ENCODE data around the gene CD300A. TPM values are rescaled to one million over a fixed set of nuclear protein-coding genes. Genes with fewer than 3 reads are reported as not detected.

Gene CD300A
- polyA plus RNA-seq, 1 donor (not counting 4 experiments of a cell fraction or from before 2014, with no cell fraction given): 0.07 TPM

DNA sequence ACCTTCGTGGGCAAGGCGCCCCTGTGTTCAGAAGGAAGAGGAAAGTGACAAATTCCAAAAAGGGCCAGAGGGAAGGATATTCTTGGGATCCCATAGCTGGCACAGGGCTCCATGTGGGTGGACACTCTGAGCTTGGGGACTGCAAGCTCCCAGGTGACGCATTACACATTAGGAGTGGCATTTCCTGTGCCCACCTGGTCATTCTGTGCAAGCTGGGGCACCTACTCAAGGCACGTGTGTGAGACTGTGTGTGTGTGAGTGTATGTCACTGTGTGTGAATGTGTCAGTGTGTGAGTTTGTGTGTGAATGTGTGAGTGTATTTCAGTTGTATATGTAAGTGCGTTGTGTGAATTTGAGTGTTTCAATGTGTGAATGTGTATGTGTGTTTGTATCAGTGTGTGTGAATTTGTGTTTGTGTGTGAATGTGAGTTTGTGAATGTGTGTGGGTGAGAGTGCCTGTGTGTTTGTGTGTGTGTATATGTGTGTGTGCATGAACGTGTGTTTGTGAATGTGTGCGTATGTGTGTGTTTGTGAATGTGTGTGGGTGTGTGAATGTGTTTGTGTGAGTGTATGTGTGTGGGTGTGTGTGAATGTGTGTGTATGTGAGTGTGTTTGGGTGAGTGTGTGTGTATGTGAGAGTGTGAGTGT lies 1.6 kb upstream of the CD300A start:
- DNase-seq (ENCODE audit: low read depth, low spot score) (no peak), FAIRE-seq (no peak)
- Histone ChIP-seq H4K20me1 (ENCODE audit: control insufficient read depth, extremely low read depth, insufficient read depth, low read length) (no peaks in the 10 kb centered on the region), H3K27me3 (ENCODE audit: control insufficient read depth, extremely low read depth, insufficient read depth, low read length) (peaks cover 12% of the 10 kb centered on the region), H3K79me2 (ENCODE audit: control insufficient read depth, insufficient read depth, low read length) (no peaks in the 10 kb centered on the region), H3K4me2 (ENCODE audit: control insufficient read depth, extremely low read depth, insufficient read depth, low read depth, low read length) (no peak overlapping the region), H3K9me1 (ENCODE audit: control insufficient read depth, extremely low read depth, insufficient read depth, low read length) (no peaks in the 10 kb centered on the region), H3K9ac (ENCODE audit: control insufficient read depth, extremely low read depth, insufficient read depth, low read length) (no peak overlapping the region), H3K36me3 (ENCODE audit: control insufficient read depth in 2 of 2, extremely low read depth in 1 of 2, insufficient read depth in 2 of 2, low read length in 2 of 2) (no peaks in the 10 kb centered on the region), H3K4me3 (ENCODE audit: control insufficient read depth in 2 of 3, extremely low read depth in 1 of 3, insufficient read depth in 2 of 3, low read depth in 1 of 3, low read length in 3 of 3) (no peak overlapping the region), H2AFZ (ENCODE audit: control insufficient read depth, low read length) (no peak overlapping the region), H3K4me1 (ENCODE audit: control insufficient read depth, extremely low read depth, insufficient read depth, low read length) (no peaks in the 10 kb centered on the region), H3K27ac (ENCODE audit: control insufficient read depth, insufficient read depth, low read length) (no peak overlapping the region), H3K9me3 (ENCODE audit: control insufficient read depth, low read depth, low read length) (no peaks in the 10 kb centered on the region)
- dilution Hi-C loops (cut with MboI; ENCODE audit: extremely low pct_ligation_motif_present, low sequenced_read_pairs): no loop called here
- TF ChIP-seq, protein P1, sequence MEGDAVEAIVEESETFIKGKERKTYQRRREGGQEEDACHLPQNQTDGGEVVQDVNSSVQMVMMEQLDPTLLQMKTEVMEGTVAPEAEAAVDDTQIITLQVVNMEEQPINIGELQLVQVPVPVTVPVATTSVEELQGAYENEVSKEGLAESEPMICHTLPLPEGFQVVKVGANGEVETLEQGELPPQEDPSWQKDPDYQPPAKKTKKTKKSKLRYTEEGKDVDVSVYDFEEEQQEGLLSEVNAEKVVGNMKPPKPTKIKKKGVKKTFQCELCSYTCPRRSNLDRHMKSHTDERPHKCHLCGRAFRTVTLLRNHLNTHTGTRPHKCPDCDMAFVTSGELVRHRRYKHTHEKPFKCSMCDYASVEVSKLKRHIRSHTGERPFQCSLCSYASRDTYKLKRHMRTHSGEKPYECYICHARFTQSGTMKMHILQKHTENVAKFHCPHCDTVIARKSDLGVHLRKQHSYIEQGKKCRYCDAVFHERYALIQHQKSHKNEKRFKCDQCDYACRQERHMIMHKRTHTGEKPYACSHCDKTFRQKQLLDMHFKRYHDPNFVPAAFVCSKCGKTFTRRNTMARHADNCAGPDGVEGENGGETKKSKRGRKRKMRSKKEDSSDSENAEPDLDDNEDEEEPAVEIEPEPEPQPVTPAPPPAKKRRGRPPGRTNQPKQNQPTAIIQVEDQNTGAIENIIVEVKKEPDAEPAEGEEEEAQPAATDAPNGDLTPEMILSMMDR (optimal IDR thresholded peaks at IDR 0.05 in 1 of 3, IDR thresholded peaks at IDR 0.05 in 1 of 3, conservative IDR thresholded peaks at IDR 0.05 in 1 of 3; ENCODE audit: extremely low read depth in 1 of 3, insufficient read depth in 2 of 3, low read length in 3 of 3): no peak
- no peak for TF ChIP-seq EZH2 (IDR thresholded peaks at IDR 0.05; ENCODE audit: low read length)

DNA sequence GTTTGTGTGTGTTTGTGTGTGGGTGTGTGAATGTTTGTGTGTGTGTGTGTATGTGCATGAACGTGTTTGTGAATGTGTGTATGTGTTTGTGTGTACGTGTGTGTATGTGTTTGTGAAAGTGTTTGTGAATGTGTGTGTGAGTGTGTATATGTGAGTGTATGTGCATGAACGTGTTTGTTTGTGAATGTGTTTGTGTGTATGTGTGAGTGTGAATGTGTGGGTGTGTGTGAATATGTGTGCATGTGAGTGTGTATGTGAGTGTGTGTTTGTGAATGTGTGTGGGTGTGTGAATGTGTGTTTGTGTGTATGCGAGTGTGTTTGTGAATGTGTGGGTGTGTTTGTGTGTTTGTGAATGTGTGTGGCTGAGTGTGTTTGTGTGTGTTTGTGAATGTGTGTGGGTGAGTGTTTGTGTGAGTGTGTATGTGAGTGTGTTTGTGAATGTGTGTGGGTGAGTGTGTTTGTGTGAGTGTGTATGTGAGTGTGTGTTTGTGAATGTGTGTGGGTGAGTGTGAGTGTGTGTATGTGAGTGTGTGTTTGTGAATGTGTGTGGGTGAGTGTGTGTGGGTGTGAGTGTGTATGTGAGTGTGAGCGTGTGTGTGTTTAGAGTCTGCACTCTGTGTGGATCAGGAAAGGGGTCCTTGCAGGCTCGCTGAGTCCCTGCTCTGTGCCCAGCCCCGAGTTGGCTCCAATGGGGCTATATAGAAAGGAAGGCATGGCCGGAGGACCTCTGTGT lies 890 bp upstream of the CD300A start:
- no peak overlapping the region for H3K27ac ChIP-seq (ENCODE audit: control insufficient read depth, insufficient read depth, low read length)
- dilution Hi-C loops (cut with MboI; ENCODE audit: extremely low pct_ligation_motif_present, low sequenced_read_pairs): no loop called here
- FAIRE-seq: peak; percentile 62

More for the DNA sequence above, 890 bp upstream of the CD300A start:
- Histone ChIP-seq H3K4me3 (ENCODE audit: control insufficient read depth in 2 of 3, extremely low read depth in 1 of 3, insufficient read depth in 2 of 3, low read depth in 1 of 3, low read length in 3 of 3) (no peak overlapping the region), H3K9me3 (ENCODE audit: control insufficient read depth, low read depth, low read length) (no peaks in the 10 kb centered on the region), H3K4me1 (ENCODE audit: control insufficient read depth, extremely low read depth, insufficient read depth, low read length) (no peaks in the 10 kb centered on the region), H3K9me1 (ENCODE audit: control insufficient read depth, extremely low read depth, insufficient read depth, low read length) (no peaks in the 10 kb centered on the region), H3K4me2 (ENCODE audit: control insufficient read depth, extremely low read depth, insufficient read depth, low read depth, low read length) (no peak overlapping the region), H3K27me3 (ENCODE audit: control insufficient read depth, extremely low read depth, insufficient read depth, low read length) (peaks cover 12% of the 10 kb centered on the region), H4K20me1 (ENCODE audit: control insufficient read depth, extremely low read depth, insufficient read depth, low read length) (no peaks in the 10 kb centered on the region), H2AFZ (ENCODE audit: control insufficient read depth, low read length) (no peak overlapping the region), H3K79me2 (ENCODE audit: control insufficient read depth, insufficient read depth, low read length) (no peaks in the 10 kb centered on the region), H3K36me3 (ENCODE audit: control insufficient read depth in 2 of 2, extremely low read depth in 1 of 2, insufficient read depth in 2 of 2, low read length in 2 of 2) (no peaks in the 10 kb centered on the region), H3K9ac (ENCODE audit: control insufficient read depth, extremely low read depth, insufficient read depth, low read length) (no peak overlapping the region)
- no peak for DNase-seq (ENCODE audit: low read depth, low spot score)
- TF ChIP-seq, protein P1 (optimal IDR thresholded peaks at IDR 0.05 in 1 of 3, IDR thresholded peaks at IDR 0.05 in 1 of 3, conservative IDR thresholded peaks at IDR 0.05 in 1 of 3; ENCODE audit: extremely low read depth in 1 of 3, insufficient read depth in 2 of 3, low read length in 3 of 3): no peak
- TF ChIP-seq EZH2 (IDR thresholded peaks at IDR 0.05; ENCODE audit: low read length): no peak
